Ovary (tissue), 9 donors: ENCODE data around the gene RPP38. TPM values are rescaled to one million over a fixed set of nuclear protein-coding genes. Genes with fewer than 3 reads are reported as not detected.
A peak's percentile ranks its signal among the peaks of the same experiment; 100 is the strongest.

Experiments
- DNase-seq, 5 donors: peaks; one replicate each; pipeline ENCODE4 v3.0.0-alpha.2; 2019 to 2020
- H3K27ac ChIP-seq, 2 donors: fragments of 200-600 bp; one replicate each; pipeline versions ENCODE4 v1.5.1 to v1.8.0; 2019 to 2022
- H3K27me3 ChIP-seq: fragments of 200-600 bp; one replicate; pipeline ENCODE4 v1.8.0; 2022
- H3K36me3 ChIP-seq: fragments of 200-600 bp; sonication (generic); one replicate; pipeline ENCODE4 v1.5.1; 2019
- H3K4me1 ChIP-seq: one replicate; pipeline ENCODE4 v1.8.1; 2013; ENCODE audit warnings: mild to moderate bottlenecking, moderate library complexity; ENCODE audit not compliant: insufficient read depth
- H3K4me3 ChIP-seq: fragments of 200-600 bp; sonication (generic); one replicate; pipeline ENCODE4 v1.5.1; 2017
- H3K9me3 ChIP-seq, 2 donors: fragments of 200-600 bp in 1 of 2; sonication (generic) in 1 of 2; one replicate each; pipeline versions ENCODE4 v1.5.1 to v1.8.1; 2013 to 2019; ENCODE audit warnings: mild to moderate bottlenecking in 1 of 2, moderate library complexity in 1 of 2
- EP300 ChIP-seq: sonication (generic); formaldehyde crosslinking; IDR thresholded peaks from one replicate; pipeline ENCODE4 v1.6.1; 2017; ENCODE audit warnings: antibody characterized with exemption
- POLR2A ChIP-seq: fragments of 450-650 bp; IDR thresholded peaks from one replicate; pipeline ENCODE4 v1.6.1; 2017; ENCODE audit warnings: antibody characterized with exemption, mild to moderate bottlenecking, moderate library complexity
- WGBS, 3 donors: extraction: QIAGEN DNeasy Blood & Tissue Kit in 1 of 3; methylation state at CpG; one replicate each; pipeline versions ENCODE4 v1.1.5 to v1.1.7; 2013 to 2017; 5-methylcytosine and 5-hydroxymethylcytosine counted together
- intact Hi-C, 4 donors: fragments of 100-400 bp; cut with DNase I; formaldehyde crosslinking; loops; one replicate each; pipeline versions ENCODE4 v1.11.0 to v1.15.1; 2022 to 2023
- polyA plus RNA-seq, 2 donors: library from polyadenylated mRNA; stranded (reverse); fragments of 200-250 nt in 1 of 2; fragments of 350-450 nt in 1 of 2; fragmentation: Illumina TruSeq in 1 of 2; extraction: RNeasy Lipid Tissue Mini Kit (QIAGEN cat#74804) in 1 of 2; gene quantifications; one replicate each; pipeline ENCODE4 v1.2.3, GENCODE V29; 2013 to 2014
- total RNA-seq, 7 donors: library from RNA; depleted of rRNA in 2 of 7; stranded (reverse); fragments of >200 nt in 2 of 7; fragmentation: NEBNext Ultra II Directional in 3 of 7; extraction: Animal tissue kit (Norgen Biotek cat#: 25700) in 3 of 7; gene quantifications; one replicate each; pipeline versions ENCODE4 v1.1.0 to v1.2.4, GENCODE V29; 2016 to 2023
- TF ChIP-seq, protein P1 (sequence below), 3 donors: fragments of 450-650 bp in 2 of 3; fragments of 200-600 bp in 1 of 3; IDR thresholded peaks; one replicate each; pipeline versions ENCODE4 v1.5.1 to v1.8.0; 2016 to 2022; ENCODE audit warnings: antibody characterized with exemption in 3 of 3, mild to moderate bottlenecking in 1 of 3
- donor health status: DM: no; HTN: no; CAD: no; lungs with moderate emphysema.
- donor health status: DM: no; HTN: no; CAD: no.
- donor health status: Bipolar disorder and iron deficiency.
- donor health status: DM: yes; HTN: yes; CAD: no.
- donor health status: DM: no; HTN: no; CAD: no.
- donor health status: DM: yes; HTN: yes; CAD: no.

RPP38 gene
- total and polyA plus RNA-seq, 9 donors, result 9.1 to 20.7 (median 15.7) TPM

- H3K27me3 ChIP-seq, result no peaks in the 10 kb centered on the region
- no peaks in the 10 kb centered on the region for H3K36me3 ChIP-seq
- no peak overlapping the region for H3K4me3 ChIP-seq
- H3K27ac ChIP-seq, result no peak overlapping the region
- 88 to 91% (median 89%) methylated on average over 16 of the region's 16 CpGs for WGBS, 3 donors
- H3K9me3 ChIP-seq, result no peaks in the 10 kb centered on the region
- intact Hi-C loops, result loop anchor here in 2 of 4 donors (10.0 kb wide), 3 partner anchors 72 to 258 kb away; partner anchors contain the start of genes CDNF (in 1 of the 2), DCLRE1C (in 1 of the 2), HSPA14 (in 1 of the 2) and MEIG1 (in 1 of the 2)
- H3K4me1 ChIP-seq, result peaks cover 4% of the 10 kb centered on the region
- no peak for DNase-seq
- TF ChIP-seq, protein P1, sequence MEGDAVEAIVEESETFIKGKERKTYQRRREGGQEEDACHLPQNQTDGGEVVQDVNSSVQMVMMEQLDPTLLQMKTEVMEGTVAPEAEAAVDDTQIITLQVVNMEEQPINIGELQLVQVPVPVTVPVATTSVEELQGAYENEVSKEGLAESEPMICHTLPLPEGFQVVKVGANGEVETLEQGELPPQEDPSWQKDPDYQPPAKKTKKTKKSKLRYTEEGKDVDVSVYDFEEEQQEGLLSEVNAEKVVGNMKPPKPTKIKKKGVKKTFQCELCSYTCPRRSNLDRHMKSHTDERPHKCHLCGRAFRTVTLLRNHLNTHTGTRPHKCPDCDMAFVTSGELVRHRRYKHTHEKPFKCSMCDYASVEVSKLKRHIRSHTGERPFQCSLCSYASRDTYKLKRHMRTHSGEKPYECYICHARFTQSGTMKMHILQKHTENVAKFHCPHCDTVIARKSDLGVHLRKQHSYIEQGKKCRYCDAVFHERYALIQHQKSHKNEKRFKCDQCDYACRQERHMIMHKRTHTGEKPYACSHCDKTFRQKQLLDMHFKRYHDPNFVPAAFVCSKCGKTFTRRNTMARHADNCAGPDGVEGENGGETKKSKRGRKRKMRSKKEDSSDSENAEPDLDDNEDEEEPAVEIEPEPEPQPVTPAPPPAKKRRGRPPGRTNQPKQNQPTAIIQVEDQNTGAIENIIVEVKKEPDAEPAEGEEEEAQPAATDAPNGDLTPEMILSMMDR (IDR thresholded peaks at IDR 0.05), result no peak
- TF ChIP-seq EP300, result no peak
- TF ChIP-seq POLR2A, result no peak
These were observed 4.2 kb upstream of the RPP38 start for GRCh38 chr10:15092855-15093408.

GRCh38 chr10:15096661-15097010, 519 bp upstream of the RPP38 start:
- 0 to 1% (median 0%) methylated on average over 11 of the region's 11 CpGs for WGBS, 3 donors
- peak overlapping the region; percentile 72 for H3K4me3 ChIP-seq
- no peaks in the 10 kb centered on the region for H3K9me3 ChIP-seq
- peaks cover 9% of the 10 kb centered on the region for H3K4me1 ChIP-seq
- no peaks in the 10 kb centered on the region for H3K36me3 ChIP-seq
- DNase-seq, result no peak
- H3K27ac ChIP-seq, result peak overlapping the region; percentile 88 to 94
- intact Hi-C loops, result loop anchor here in 2 of 4 donors (10.0 kb wide), 3 partner anchors 68 to 262 kb away; partner anchors contain the start of genes CDNF (in 1 of the 2), DCLRE1C (in 1 of the 2), HSPA14 (in 1 of the 2) and MEIG1 (in 1 of the 2)
- no peaks in the 10 kb centered on the region for H3K27me3 ChIP-seq
- TF ChIP-seq EP300 (no peak), POLR2A (no peak)

DNA sequence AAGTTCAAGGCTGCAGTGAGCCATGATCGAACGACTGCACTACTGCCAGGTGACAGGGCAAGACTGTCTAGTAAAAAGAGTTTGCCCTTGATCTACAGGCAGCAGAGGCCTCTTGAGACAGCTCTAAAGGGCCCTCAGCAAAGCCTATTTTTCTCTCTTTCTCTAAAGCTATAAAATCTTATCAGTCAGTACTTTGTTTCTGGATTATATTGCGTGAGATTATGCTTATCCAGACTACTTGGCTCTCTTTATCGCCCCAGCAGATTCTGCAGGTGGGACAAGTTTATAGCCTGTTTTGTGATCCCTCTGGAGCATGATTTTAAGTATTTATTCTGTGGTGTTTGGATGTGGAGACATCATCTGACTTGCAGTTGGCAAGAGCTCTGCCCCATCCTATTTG, 2.7 kb downstream of the RPP38 start:
- DNase-seq, result no peak
- intact Hi-C loops, result loop anchor here in 2 of 4 donors (10.0 kb wide), 3 partner anchors 65 to 265 kb away; partner anchors contain the start of genes CDNF (in 1 of the 2), DCLRE1C (in 1 of the 2), HSPA14 (in 1 of the 2) and MEIG1 (in 1 of the 2)
- H3K4me1 ChIP-seq, result peaks cover 9% of the 10 kb centered on the region
- 44 to 55% (median 54%) methylated on average over 4 of the region's 4 CpGs for WGBS, 3 donors
- no peak for TF ChIP-seq POLR2A
- TF ChIP-seq EP300, result no peak
- TF ChIP-seq, protein P1 (IDR thresholded peaks at IDR 0.05), result no peak
- H3K27me3 ChIP-seq, result no peaks in the 10 kb centered on the region
- no peak overlapping the region for H3K4me3 ChIP-seq
- no peak overlapping the region for H3K27ac ChIP-seq
- no peaks in the 10 kb centered on the region for H3K36me3 ChIP-seq
- no peaks in the 10 kb centered on the region for H3K9me3 ChIP-seq

- intact Hi-C loops, result no loop called here
- DNase-seq, result no peak
- WGBS, 3 donors, result 80 to 84% (median 83%) methylated on average over 9 of the region's 9 CpGs
These were observed 6.4 kb downstream of the RPP38 start for GRCh38 chr10:15103513-15103912.

DNA sequence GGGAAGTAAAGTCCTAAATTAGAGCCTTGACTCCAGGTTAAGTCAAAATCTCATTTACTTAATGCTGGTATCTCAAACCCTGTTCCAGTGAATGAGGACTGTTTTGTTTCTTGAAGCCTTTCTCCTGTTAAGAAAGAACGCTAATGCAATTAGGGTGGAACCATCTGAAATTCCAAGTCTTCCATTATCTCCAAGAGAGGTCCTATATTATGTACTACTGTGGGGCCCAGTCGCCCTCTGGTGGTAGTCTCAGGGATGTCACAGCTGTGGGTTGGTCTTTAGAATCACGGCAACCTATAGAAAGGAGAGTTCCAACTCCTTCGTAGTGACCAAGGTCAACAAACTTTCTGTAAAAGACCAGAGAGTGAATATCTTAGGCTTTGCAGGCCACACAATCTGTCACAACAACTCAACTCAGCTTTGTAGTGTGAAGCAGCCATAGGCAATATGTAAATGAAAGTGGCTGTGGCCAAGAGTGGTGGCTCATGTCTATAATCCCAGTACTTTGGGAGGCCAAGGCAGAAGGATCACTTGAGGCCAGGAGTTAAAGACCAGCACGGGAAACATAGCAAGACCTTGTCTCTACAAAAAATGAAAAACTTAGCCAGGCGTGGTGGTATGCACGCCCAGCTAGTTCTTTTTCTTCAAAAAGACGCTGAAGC, 9.3 kb downstream of the RPP38 start:
- Histone ChIP-seq H3K27me3 (no peaks in the 10 kb centered on the region), H3K4me3 (no peak overlapping the region), H3K9me3 (no peaks in the 10 kb centered on the region), H3K27ac (no peak overlapping the region), H3K36me3 (no peaks in the 10 kb centered on the region), H3K4me1 (no peaks in the 10 kb centered on the region)
- TF ChIP-seq, protein P1 (IDR thresholded peaks at IDR 0.05), result peak; percentile 46 to 70 (median 50)
- no peak for TF ChIP-seq POLR2A
- DNase-seq, result peak; percentile 30 to 67 (median 55)
- 51 to 53% (median 53%) methylated on average over 8 of the region's 8 CpGs for WGBS, 3 donors
- intact Hi-C loops, result no loop called here

More at GRCh38 chr10:15103513-15103912, 6.4 kb downstream of the RPP38 start:
- peaks cover 1% of the 10 kb centered on the region for H3K4me1 ChIP-seq
- no peak overlapping the region for H3K4me3 ChIP-seq
- no peaks in the 10 kb centered on the region for H3K36me3 ChIP-seq
- no peak for TF ChIP-seq EP300
- H3K27me3 ChIP-seq, result no peaks in the 10 kb centered on the region
- no peaks in the 10 kb centered on the region for H3K9me3 ChIP-seq
- H3K27ac ChIP-seq, result no peak overlapping the region
